GM12875 (cell line): ENCODE results near the gene LAMTOR2.

Experiments
- H3K4me3 ChIP-seq: one replicate; pipeline ENCODE4 v1.5.1; 2011; ENCODE audit warnings: low read depth, low read length, control low read depth
- TF ChIP-seq, protein P1 (sequence below): IDR thresholded peaks from 2 replicates; pipeline ENCODE4 v1.5.1; 2011; ENCODE audit warnings: low read depth, mild to moderate bottlenecking, control low read depth, inconsistent platforms, low read length, moderate library complexity, borderline replicate concordance; ENCODE audit not compliant: insufficient read depth

LAMTOR2 gene

DNA sequence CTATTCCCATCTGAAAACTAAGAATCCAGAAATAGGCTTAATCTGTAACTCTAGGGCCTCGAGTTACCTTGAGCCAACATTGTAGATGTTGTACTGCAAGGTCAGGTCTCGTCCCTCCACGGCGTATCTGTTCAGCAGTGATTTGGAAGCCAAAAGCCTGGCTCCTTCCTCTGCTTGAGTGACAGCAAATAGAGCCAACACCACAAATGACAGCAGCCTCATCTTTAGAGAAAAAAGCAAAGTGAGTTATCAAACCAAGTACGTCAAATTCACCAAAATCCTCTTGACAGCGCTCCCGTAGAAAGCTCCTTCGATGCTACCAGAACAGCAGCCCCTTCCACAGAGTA, 34.7 kb upstream of the LAMTOR2 start:
- TF ChIP-seq, protein P1, sequence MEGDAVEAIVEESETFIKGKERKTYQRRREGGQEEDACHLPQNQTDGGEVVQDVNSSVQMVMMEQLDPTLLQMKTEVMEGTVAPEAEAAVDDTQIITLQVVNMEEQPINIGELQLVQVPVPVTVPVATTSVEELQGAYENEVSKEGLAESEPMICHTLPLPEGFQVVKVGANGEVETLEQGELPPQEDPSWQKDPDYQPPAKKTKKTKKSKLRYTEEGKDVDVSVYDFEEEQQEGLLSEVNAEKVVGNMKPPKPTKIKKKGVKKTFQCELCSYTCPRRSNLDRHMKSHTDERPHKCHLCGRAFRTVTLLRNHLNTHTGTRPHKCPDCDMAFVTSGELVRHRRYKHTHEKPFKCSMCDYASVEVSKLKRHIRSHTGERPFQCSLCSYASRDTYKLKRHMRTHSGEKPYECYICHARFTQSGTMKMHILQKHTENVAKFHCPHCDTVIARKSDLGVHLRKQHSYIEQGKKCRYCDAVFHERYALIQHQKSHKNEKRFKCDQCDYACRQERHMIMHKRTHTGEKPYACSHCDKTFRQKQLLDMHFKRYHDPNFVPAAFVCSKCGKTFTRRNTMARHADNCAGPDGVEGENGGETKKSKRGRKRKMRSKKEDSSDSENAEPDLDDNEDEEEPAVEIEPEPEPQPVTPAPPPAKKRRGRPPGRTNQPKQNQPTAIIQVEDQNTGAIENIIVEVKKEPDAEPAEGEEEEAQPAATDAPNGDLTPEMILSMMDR, result no peak
- peak overlapping the region; percentile 92 for H3K4me3 ChIP-seq

DNA sequence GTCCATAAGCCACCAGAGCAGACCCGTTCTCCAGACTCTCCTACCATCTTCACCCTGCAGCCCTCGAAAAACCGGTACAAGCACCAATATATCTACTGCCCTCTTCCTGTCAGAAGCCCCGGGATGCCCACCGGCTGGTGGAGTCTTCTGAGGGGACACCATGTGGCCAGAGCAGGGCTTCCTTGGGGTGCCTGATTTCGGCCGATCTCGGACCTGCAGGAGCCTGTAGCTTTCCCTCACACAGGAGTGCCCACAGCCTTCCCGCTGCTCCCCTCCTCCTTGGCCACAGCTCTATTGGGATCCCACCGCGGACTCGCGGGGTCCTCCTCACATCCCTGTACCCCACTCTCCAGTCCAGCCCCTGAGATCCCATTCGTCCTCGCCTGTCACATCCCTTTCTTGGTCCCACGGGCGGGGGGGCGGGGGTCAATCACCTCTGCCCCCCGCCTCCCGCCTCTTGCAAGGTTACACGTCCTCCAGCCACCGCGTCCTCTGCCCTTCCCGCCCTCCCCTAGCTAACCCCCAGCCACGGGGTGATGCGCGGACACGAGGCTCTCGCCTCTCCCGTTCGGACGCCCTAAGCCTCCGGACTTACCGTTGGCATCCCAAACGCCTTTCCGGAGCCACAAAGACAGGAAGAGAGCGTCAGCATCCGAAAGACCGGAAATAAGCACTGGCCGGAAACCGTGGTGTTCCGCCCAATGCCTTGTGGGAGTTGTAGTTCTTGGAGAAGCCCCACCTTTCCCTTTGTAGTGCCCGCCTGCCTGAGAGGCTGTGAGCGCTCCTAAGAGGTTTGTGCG, 34.1 kb upstream of the LAMTOR2 start, which contains the start of gene SSR2:
TSS of gene SSR2 (minus strand) at position 659 of the 800 bp plus-strand sequence. CDS start 784 bp downstream, outside the sequence.
- TF ChIP-seq, protein P1, result no peak
- peak within 1 kb of the TSS; percentile 92 for H3K4me3 ChIP-seq

DNA sequence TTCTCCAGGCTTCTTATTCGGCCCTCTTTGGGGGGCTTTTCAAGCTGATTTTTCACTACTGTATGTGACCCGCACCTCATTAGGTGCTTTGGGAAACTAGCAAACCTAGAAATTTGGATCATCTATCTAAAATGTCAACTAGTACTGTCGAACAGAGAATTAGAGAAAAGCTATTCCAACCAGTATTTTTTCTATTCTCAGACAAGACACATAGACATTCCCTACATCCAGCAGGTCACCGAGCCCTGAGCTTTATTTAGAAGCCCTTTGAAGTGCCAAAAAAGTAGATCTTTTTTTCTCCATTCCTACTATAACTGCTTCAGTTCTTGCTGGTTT, 33.5 kb upstream of the LAMTOR2 start:
- TF ChIP-seq, protein P1, result no peak

DNA sequence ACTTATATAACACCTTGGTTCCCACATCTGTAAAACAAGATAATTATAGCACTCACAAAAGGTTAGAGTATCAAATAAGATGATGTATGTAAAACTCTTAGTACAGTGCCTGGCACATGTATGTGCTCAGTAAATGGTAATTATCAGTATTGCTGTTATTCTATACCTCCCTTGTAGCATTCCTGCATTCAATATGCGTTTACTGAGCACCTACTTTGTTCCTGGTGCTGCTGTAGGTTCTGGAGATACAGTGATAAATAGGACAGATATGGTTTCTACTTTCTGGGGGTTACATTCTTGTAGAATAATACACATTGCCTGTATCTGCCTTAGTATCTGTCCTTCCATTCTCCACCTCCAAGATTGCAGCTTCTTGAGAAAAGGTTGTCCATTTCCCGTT, 32.6 kb upstream of the LAMTOR2 start:
- no peak overlapping the region for H3K4me3 ChIP-seq
- TF ChIP-seq, protein P1, result no peak

More for the DNA sequence above, 33.5 kb upstream of the LAMTOR2 start:
- no peak overlapping the region for H3K4me3 ChIP-seq

DNA sequence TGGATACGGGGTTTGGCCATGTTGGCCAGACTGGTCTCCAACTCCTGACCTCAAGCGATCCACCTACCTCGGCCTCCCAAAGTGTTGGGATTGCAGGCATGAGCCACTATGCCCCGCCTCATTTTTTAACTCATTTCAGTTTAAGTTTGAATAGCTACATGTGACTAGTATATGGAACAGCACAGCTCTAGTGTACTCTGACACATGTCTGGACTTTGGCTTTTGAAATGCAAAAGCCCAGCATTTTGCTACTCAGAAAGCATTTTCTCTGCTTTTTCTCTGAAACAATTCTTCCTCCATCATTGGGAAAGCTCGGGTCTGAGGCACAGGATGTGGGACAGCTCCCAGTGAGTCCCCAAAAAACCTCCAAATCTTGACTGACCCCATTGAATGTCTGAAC, 29.8 kb upstream of the LAMTOR2 start:
- H3K4me3 ChIP-seq, result no peak overlapping the region
- TF ChIP-seq, protein P1, result no peak

DNA sequence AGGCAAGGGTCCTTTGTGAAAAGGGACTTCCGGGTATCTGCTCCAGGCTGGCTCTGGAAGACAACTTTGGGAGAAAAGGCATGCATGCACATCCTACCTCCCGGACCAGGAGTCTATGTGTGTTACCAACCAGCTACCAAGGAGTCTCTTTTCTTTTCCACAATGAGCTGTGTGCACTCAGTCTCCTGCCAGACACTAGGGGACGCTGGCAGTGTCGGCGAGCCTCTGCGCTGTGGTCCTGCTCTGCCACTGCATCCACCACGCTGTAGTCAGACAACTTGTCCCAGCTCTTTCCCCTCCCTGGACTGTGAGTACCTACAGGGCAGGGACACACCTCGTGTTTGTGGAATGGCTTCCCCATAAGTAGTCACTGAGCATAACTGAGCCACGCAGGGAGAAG, 28.7 kb upstream of the LAMTOR2 start:
- TF ChIP-seq, protein P1, result peak; percentile 73; the same call in 1 of the 2 replicates
- H3K4me3 ChIP-seq, result no peak overlapping the region

DNA sequence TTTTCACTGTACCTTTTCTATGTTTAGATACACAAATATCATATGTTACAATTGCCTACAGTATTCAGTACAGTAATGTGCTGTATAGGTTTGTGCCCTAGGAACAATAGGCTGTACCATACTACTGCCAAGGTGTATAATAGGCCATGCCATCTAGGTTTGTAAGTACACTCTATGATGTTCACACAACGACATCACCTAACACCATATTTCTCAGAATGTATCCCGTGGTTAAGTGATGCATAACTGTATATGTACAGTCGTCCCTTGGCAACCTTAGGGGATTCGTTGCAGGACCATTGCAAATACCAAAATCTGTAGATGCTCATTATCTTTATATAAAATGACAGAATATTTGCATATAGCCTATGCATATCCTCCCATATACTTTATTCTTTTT, 28.0 kb upstream of the LAMTOR2 start:
- H3K4me3 ChIP-seq, result no peak overlapping the region
- TF ChIP-seq, protein P1, result no peak
